B cell (primary cell): ENCODE data around the gene IL36RN. TPM values are rescaled to one million over a fixed set of nuclear protein-coding genes. Genes with fewer than 3 reads are reported as not detected.

Experiments
- ATAC-seq: fragments of 200-7000 bp; cut with Tn5 transposase; one replicate; pipeline ENCODE4 v1.10.0; 2021; ENCODE audit warnings: low read depth, mild to moderate bottlenecking, moderate number of reproducible peaks, moderate library complexity
- CTCF ChIA-PET: fragments of 350-600 bp; sonication (Branson Sonifier 250); formaldehyde crosslinking; loops from one replicate; lab custom pipeline; 2021; ENCODE audit warnings: antibody characterized with exemption, inconsistent platforms; lab: Charles Lee
- POLR2A ChIA-PET: fragments of 350-600 bp; sonication (Branson Sonifier 250); formaldehyde crosslinking; loops from one replicate; lab custom pipeline; 2021; ENCODE audit warnings: antibody characterized with exemption; lab: Charles Lee
- DNase-seq: peaks from one replicate; pipeline ENCODE4 v3.0.0; 2013
- H2AFZ ChIP-seq: 2 replicates; pipeline ENCODE4 v1.6.1; 2012; ENCODE audit warnings: mild to moderate bottlenecking, low read depth, low read length; ENCODE audit not compliant: insufficient read depth, poor library complexity, severe bottlenecking
- H3K27ac ChIP-seq, 2 donors: 1 replicate in 1 of 2; 2 replicates in 1 of 2; pipeline ENCODE4 v1.5.1; 2012 to 2013; ENCODE audit warnings: low read length in 2 of 2, mild to moderate bottlenecking in 2 of 2, moderate library complexity in 1 of 2
- H3K27me3 ChIP-seq, 4 experiments: fragments of 200-600 bp in 1 of 4; sonication (generic) in 1 of 4; replicated peaks in 1 of 4; 1 replicate in 2 of 4; 2 replicates in 2 of 4; pipeline versions ENCODE4 v1.6.1 to v1.7.0; 2013 to 2016; ENCODE audit warnings: low read length in 3 of 4, mild to moderate bottlenecking in 2 of 4, mixed read lengths in 1 of 4, moderate library complexity in 1 of 4; ENCODE audit not compliant: insufficient read depth in 4 of 4, control insufficient read depth in 3 of 4; ENCODE audit errors: control extremely low read depth in 1 of 4
- H3K36me3 ChIP-seq, 2 experiments: replicated peaks in 1 of 2; 1 replicate in 1 of 2; 2 replicates in 1 of 2; pipeline versions ENCODE4 v1.6.1 to v1.7.1; 2013; ENCODE audit warnings: low read length in 1 of 2; ENCODE audit not compliant: insufficient read depth in 2 of 2, control insufficient read depth in 1 of 2; ENCODE audit errors: control extremely low read depth in 1 of 2, extremely low read depth in 1 of 2
- H3K4me1 ChIP-seq, 2 donors: fragments of 200-600 bp in 1 of 2; sonication (generic) in 1 of 2; 1 replicate in 1 of 2; 2 replicates in 1 of 2; pipeline versions ENCODE4 v1.5.1 to v1.6.1; 2013 to 2017; ENCODE audit warnings: low read length in 2 of 2; ENCODE audit not compliant: control insufficient read depth in 2 of 2, insufficient read depth in 2 of 2
- H3K4me2 ChIP-seq: replicated peaks from 2 replicates; pipeline ENCODE3; 2012; ENCODE audit warnings: mild to moderate bottlenecking, low read depth, low read length; ENCODE audit not compliant: poor library complexity, severe bottlenecking
- H3K4me3 ChIP-seq, 5 experiments: fragments of 200-600 bp in 1 of 5; sonication (generic) in 1 of 5; 1 replicate in 3 of 5; 2 replicates in 2 of 5; pipeline versions ENCODE4 v1.5.1 to v1.7.0; 2011 to 2016; ENCODE audit warnings: low read length in 4 of 5, mild to moderate bottlenecking in 4 of 5, low read depth in 2 of 5, control low read depth in 1 of 5, moderate library complexity in 1 of 5; ENCODE audit not compliant: insufficient read depth in 1 of 5; ENCODE audit errors: control extremely low read depth in 1 of 5, extremely low read depth in 1 of 5
- H3K79me2 ChIP-seq: fragments of 200-600 bp; sonication (generic); one replicate; pipeline ENCODE4 v1.6.0; 2016; ENCODE audit warnings: low read length; ENCODE audit not compliant: control insufficient read depth, insufficient read depth
- H3K9ac ChIP-seq: fragments of 200-600 bp; sonication (generic); 2 replicates; pipeline ENCODE4 v1.6.1; 2017; ENCODE audit warnings: mild to moderate bottlenecking, low read length, moderate library complexity
- H3K9me3 ChIP-seq, 3 donors: one replicate each; pipeline versions ENCODE4 v1.6.1 to v1.7.1; 2013; ENCODE audit warnings: low read length in 2 of 3; ENCODE audit not compliant: control insufficient read depth in 2 of 3, insufficient read depth in 1 of 3; ENCODE audit errors: control extremely low read depth in 1 of 3
- H4K20me1 ChIP-seq: 2 replicates; pipeline ENCODE4 v1.6.0; 2012; ENCODE audit warnings: mild to moderate bottlenecking, low read length; ENCODE audit not compliant: insufficient read depth, control insufficient read depth, poor library complexity, severe bottlenecking
- H3K27ac Mint-ChIP-seq: one replicate; pipeline ENCODE4 v1.8.0; 2021; ENCODE audit warnings: mixed read lengths
- H3K27me3 Mint-ChIP-seq: one replicate; pipeline ENCODE4 v1.8.0; 2021; ENCODE audit warnings: mixed read lengths
- H3K4me1 Mint-ChIP-seq: one replicate; pipeline ENCODE4 v1.8.0; 2021; ENCODE audit warnings: mixed read lengths
- H3K4me3 Mint-ChIP-seq: one replicate; pipeline ENCODE4 v1.8.0; 2021; ENCODE audit warnings: mixed read lengths
- H3K9me3 Mint-ChIP-seq: one replicate; pipeline ENCODE4 v1.8.0; 2022; ENCODE audit warnings: mixed read lengths; ENCODE audit not compliant: insufficient read depth
- EZH2 ChIP-seq: IDR thresholded peaks from 2 replicates; pipeline ENCODE4 v1.6.1; 2012; ENCODE audit warnings: borderline replicate concordance, low read depth, mild to moderate bottlenecking, moderate library complexity, low read length; ENCODE audit not compliant: insufficient read depth, poor library complexity, severe bottlenecking
- WGBS: methylation state at CpG from one replicate; pipeline ENCODE4 v1.1.5; 2013; ENCODE audit warnings: missing lambda C conversion rate; ENCODE audit not compliant: insufficient coverage; 5-methylcytosine and 5-hydroxymethylcytosine counted together
- intact Hi-C: fragments of 100-400 bp; cut with micrococcal nuclease; formaldehyde crosslinking; loops from one replicate; pipeline ENCODE4 v1.10.0; 2022
- polyA plus RNA-seq: library from polyadenylated mRNA; depleted of rRNA; stranded (reverse); fragments of >200 nt; gene quantifications from 2 replicates; pipeline ENCODE4 v1.2.3, GENCODE V29; 2012
- total RNA-seq, 2 donors: library from RNA; stranded (reverse); fragments of 120-200 nt in 1 of 2; gene quantifications; 1 replicate in 1 of 2; 2 replicates in 1 of 2; pipeline versions ENCODE4 v1.2.3 to v1.2.4, GENCODE V29; 2013 to 2022
- TF ChIP-seq, protein P1 (sequence below): fragments of 200-600 bp; IDR thresholded peaks from one replicate; pipeline ENCODE4 v1.8.0; 2022; ENCODE audit warnings: antibody characterized with exemption, mild to moderate bottlenecking

IL36RN gene
- total and polyA plus RNA-seq, 2 donors (not counting 1 experiment from before 2014, with no cell fraction given), result not detected

DNA sequence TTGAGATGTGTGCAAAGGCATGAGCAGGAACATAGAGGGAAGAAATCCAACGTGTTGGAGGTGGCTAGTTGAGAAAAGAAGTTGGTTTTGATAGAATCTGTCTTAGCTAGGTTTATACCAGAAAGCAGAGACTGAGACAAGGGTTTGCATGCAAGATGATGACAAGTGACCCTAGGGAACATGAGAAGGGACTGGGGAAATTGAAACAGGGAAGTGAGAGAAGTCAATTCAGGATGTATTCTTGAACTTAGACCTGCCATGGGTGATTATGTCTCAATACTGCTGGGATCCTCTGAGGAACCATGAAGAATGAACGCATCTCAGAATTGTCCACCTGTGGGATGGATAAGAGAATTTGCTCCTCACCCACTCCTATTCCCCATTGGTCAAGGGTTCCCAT is 33.3 kb upstream of the IL36RN start:
- 18% methylated on average over 1 of the region's 2 CpGs for WGBS
- no peaks in the 10 kb centered on the region for H4K20me1 ChIP-seq
- ChIA-PET POLR2A (no interaction called here), CTCF (no interaction called here)
- no peak overlapping the region for H3K4me3 ChIP-seq
- intact Hi-C loops, result no loop called here
- no peak overlapping the region for H2AFZ ChIP-seq
- ATAC-seq, result no peak
- H3K4me2 ChIP-seq, result no peak overlapping the region
- no peaks in the 10 kb centered on the region for H3K9me3 Mint-ChIP-seq
- no peak overlapping the region for H3K4me3 Mint-ChIP-seq
- H3K9me3 ChIP-seq, result no peaks in the 10 kb centered on the region
- H3K27me3 ChIP-seq, result peaks cover 0 to 35% (median 18%) of the 10 kb centered on the region in 4 experiments
- H3K4me1 ChIP-seq, result peaks cover 7 to 8% of the 10 kb centered on the region in 2 donors
- H3K27ac ChIP-seq, result no peak overlapping the region
- H3K27ac Mint-ChIP-seq, result no peak overlapping the region
- no peak overlapping the region for H3K9ac ChIP-seq
- TF ChIP-seq EZH2, result no peak
- TF ChIP-seq, protein P1, sequence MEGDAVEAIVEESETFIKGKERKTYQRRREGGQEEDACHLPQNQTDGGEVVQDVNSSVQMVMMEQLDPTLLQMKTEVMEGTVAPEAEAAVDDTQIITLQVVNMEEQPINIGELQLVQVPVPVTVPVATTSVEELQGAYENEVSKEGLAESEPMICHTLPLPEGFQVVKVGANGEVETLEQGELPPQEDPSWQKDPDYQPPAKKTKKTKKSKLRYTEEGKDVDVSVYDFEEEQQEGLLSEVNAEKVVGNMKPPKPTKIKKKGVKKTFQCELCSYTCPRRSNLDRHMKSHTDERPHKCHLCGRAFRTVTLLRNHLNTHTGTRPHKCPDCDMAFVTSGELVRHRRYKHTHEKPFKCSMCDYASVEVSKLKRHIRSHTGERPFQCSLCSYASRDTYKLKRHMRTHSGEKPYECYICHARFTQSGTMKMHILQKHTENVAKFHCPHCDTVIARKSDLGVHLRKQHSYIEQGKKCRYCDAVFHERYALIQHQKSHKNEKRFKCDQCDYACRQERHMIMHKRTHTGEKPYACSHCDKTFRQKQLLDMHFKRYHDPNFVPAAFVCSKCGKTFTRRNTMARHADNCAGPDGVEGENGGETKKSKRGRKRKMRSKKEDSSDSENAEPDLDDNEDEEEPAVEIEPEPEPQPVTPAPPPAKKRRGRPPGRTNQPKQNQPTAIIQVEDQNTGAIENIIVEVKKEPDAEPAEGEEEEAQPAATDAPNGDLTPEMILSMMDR, result no peak
- H3K27me3 Mint-ChIP-seq, result peaks cover 58% of the 10 kb centered on the region
- peaks cover 5% of the 10 kb centered on the region for H3K4me1 Mint-ChIP-seq
- DNase-seq, result peak; percentile 17
- no peaks in the 10 kb centered on the region for H3K79me2 ChIP-seq
- H3K36me3 ChIP-seq, result no peaks in the 10 kb centered on the region

DNA sequence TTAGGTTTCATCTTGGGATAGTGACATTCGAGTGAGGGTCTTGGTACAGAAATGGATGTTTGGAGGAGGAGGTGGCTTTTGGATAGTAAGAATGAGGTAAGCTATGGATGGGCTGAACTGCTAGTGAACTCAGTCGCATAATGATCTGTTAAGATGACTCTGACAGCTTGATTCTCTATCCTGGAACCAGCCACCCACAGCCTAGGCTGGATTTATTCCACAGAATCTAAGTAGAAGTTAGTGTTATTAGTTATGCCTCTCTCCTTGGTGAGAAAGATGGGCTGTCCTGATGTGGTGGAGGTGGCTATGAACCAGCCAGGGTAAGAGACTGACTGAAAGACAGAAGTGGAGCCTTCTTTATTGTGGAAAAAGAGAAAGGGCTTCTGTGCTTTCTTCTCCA is 31.3 kb upstream of the IL36RN start:
- ChIA-PET POLR2A (no interaction called here), CTCF (no interaction called here)
- Mint-ChIP-seq H3K27ac (no peak overlapping the region), H3K4me1 (peaks cover 5% of the 10 kb centered on the region), H3K4me3 (no peak overlapping the region), H3K27me3 (peaks cover 51% of the 10 kb centered on the region), H3K9me3 (no peaks in the 10 kb centered on the region)
- Histone ChIP-seq H3K36me3 (no peaks in the 10 kb centered on the region), H3K27ac (no peak overlapping the region), H3K4me1 (peaks cover 7 to 8% of the 10 kb centered on the region in 2 donors), H3K9ac (no peak overlapping the region), H3K9me3 (no peaks in the 10 kb centered on the region), H2AFZ (no peak overlapping the region), H3K4me2 (no peak overlapping the region), H3K27me3 (peaks cover 0 to 32% (median 19%) of the 10 kb centered on the region in 4 experiments), H3K4me3 (no peak overlapping the region), H4K20me1 (no peaks in the 10 kb centered on the region), H3K79me2 (no peaks in the 10 kb centered on the region)
- DNase-seq (no peak), ATAC-seq (no peak)
- intact Hi-C loops, result no loop called here
- 100% methylated on average over 1 of the region's 2 CpGs for WGBS
- no peak for TF ChIP-seq EZH2
- TF ChIP-seq, protein P1, result no peak
